T47D (cell line): ENCODE data around the gene ZBTB12.

ENCODE experiments used
- DNase-seq, 2 experiments: peaks; one replicate each; pipeline versions ENCODE4 v3.0.0 to v3.0.0-alpha.2; 2011 to 2012; ENCODE audit warnings: low read depth in 1 of 2, low spot score in 1 of 2
- JUND ChIP-seq: IDR thresholded peaks from 2 replicates; pipeline ENCODE4 v1.6.1; 2012; ENCODE audit warnings: low read depth
- in situ Hi-C: cut with HindIII; loops from 2 replicates; pipeline ENCODE4 v1.10.0; 2016; ENCODE audit warnings: low sequenced_read_pairs, low pct_unique_long_range_greater_than_20kb

Gene ZBTB12, protein sequence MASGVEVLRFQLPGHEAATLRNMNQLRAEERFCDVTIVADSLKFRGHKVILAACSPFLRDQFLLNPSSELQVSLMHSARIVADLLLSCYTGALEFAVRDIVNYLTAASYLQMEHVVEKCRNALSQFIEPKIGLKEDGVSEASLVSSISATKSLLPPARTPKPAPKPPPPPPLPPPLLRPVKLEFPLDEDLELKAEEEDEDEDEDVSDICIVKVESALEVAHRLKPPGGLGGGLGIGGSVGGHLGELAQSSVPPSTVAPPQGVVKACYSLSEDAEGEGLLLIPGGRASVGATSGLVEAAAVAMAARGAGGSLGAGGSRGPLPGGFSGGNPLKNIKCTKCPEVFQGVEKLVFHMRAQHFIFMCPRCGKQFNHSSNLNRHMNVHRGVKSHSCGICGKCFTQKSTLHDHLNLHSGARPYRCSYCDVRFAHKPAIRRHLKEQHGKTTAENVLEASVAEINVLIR

DNA sequence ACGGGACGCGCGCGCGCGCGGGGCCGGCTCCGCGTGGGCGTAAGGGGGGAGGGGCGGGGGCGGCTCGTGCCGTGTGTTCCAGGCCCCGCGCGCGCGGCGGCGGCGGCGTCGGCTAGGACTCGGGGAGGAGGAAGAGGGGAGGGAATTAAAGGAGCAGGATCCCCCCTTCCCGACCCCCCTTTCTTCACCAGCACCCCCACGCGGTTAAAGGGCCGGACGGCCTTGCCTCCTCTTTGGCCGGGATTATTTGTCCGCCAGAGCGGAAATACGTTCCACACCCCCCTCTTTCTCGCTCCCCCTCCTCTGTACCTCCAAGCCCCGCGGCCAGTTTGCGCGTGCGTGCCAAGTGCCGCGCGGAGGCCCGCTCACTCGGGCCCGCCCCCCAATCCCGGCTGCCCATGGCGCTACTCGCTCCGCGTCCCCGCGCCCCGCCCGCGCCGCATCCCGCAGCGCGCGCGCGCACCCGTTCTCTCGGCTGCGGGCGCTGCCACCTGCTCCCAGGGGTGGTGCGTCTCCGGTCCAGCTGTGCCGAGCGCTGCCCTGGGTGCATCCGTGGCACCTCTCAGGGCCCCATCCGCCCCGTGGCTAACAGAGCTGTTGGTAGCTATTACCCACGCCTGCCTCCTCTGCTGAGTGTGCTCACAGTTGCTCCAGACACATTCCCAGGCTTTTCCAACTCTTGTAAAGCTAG is at the start of gene ZBTB12:
TSS of gene ZBTB12 (minus strand) at position 134 of the 691 bp plus-strand sequence. CDS start 781 bp downstream, outside the sequence.
- TF ChIP-seq JUND: no peak
- DNase-seq: peak; percentile 85 to 98
- in situ Hi-C loops: no loop called here

DNA sequence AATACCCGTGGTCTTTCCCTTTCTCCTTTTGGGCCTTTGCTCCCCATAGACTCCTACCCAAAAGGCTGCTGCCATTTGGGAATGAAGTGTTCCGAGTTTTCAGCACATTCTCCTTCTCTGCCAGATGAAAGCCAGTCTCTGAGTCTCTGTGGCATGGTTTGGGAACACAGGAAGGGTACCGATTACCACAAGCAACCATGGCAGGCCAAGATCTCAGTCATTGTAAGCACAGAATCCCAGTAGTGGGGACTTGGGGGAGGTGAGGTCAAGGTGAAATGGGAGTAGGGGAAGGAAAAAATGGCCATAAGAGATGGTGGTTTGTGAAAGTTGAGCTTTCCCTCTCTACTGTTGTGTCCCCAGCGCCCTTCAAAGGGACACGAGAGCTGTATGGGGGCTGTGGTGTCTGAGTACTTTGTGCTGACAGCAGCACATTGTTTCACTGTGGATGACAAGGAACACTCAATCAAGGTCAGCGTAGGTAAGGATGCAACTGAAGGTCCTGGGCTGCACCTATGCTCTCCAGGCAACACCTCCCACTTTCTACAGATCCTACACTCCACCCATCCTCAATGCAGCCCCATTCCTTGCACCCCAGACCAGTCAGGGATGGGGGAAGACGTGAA is 48.2 kb upstream of the ZBTB12 start:
- no peak for TF ChIP-seq JUND
- DNase-seq: no peak
- in situ Hi-C loops: no loop called here

DNA sequence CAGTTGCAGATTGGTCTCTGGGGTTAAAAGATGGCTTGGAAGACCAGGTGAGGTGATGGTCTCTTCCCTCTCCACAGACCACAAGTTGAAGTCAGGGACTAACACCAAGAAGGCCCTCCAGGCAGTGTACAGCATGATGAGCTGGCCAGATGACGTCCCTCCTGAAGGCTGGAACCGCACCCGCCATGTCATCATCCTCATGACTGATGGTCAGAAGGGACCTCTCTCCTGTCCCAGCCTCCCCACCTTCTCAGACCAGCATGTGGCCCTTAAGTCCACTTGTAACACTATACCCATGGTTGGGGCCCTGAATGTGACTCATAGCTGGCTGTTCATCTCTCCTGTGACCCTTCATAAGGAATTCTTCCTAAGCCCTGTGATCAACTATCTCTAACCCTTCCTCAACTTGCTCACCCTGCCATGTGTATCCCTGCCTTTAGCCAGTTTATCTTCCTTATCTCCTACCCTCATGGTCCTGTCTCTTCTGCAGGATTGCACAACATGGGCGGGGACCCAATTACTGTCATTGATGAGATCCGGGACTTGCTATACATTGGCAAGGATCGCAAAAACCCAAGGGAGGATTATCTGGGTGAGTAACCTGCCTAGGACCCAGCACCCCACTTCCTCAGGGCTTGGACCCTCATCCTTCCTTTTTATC is 47.0 kb upstream of the ZBTB12 start:
- in situ Hi-C loops: no loop called here
- no peak for TF ChIP-seq JUND
- no peak for DNase-seq

DNA sequence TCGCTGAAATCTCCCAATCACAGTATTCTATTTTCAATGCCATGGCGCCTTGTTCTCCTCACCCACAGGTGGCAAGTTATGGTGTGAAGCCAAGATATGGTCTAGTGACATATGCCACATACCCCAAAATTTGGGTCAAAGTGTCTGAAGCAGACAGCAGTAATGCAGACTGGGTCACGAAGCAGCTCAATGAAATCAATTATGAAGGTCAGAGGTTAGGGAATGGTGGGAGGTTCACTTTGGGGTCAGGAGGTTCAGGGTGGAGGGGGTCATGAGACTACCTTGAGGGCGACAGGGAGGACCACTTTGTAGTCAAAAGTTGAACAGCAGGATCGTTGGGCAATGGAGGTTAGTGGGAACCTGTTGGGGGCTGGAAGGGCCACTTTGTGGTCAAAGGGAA is 46.4 kb upstream of the ZBTB12 start:
- DNase-seq: no peak
- in situ Hi-C loops: no loop called here
- no peak for TF ChIP-seq JUND

DNA sequence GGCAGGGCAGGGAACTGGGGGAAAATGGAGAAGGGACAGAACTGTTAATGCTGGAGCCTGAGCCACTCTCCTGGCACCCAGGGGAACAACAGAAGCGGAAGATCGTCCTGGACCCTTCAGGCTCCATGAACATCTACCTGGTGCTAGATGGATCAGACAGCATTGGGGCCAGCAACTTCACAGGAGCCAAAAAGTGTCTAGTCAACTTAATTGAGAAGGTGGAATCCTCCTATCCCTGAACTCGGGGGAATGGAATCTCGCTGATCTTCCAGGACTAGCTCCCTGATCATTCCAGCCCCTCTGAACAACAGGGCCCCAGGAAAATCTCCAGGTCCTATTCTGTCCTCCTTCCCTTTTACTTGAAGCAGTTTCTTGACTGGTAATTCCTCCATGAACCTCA is 46.0 kb upstream of the ZBTB12 start:
- no peak for DNase-seq
- in situ Hi-C loops: no loop called here

DNA sequence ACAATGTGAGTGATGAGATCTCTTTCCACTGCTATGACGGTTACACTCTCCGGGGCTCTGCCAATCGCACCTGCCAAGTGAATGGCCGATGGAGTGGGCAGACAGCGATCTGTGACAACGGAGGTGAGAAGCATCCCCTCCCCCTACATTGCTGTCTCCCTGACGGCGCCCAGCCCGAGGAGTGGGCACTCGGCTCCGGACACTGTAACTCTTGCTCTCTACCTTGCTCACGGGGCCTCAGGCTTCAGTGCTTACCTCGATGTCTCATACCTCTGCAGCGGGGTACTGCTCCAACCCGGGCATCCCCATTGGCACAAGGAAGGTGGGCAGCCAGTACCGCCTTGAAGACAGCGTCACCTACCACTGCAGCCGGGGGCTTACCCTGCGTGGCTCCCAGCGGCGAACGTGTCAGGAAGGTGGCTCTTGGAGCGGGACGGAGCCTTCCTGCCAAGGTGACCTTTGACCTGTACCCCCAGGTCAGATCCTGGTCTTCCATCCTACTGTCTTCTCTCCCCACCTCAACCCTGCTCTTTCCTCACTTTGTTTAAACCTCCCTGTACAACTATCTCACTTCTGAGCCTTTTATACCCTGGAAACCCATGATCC is 45.3 kb upstream of the ZBTB12 start:
- no peak for DNase-seq
- no peak for TF ChIP-seq JUND
- in situ Hi-C loops: no loop called here

More for the DNA sequence above, 46.0 kb upstream of the ZBTB12 start:
- no peak for TF ChIP-seq JUND

DNA sequence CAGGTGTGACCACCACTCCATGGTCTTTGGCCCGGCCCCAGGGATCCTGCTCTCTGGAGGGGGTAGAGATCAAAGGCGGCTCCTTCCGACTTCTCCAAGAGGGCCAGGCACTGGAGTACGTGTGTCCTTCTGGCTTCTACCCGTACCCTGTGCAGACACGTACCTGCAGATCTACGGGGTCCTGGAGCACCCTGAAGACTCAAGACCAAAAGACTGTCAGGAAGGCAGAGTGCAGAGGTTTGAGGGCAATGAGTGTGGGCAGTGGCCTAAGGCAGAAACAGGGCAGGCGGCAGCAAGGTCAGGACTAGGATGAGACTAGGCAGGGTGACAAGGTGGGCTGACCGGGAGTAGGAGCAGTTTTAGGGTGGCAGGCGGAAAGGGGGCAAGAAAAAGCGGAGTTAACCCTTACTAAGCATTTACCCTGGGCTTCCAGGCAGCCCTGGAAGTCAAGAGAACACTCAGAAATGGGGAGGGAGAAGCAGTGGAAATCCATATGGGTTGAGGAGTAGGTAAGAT is 44.5 kb upstream of the ZBTB12 start:
- DNase-seq: no peak
- in situ Hi-C loops: no loop called here
- TF ChIP-seq JUND: no peak

DNA sequence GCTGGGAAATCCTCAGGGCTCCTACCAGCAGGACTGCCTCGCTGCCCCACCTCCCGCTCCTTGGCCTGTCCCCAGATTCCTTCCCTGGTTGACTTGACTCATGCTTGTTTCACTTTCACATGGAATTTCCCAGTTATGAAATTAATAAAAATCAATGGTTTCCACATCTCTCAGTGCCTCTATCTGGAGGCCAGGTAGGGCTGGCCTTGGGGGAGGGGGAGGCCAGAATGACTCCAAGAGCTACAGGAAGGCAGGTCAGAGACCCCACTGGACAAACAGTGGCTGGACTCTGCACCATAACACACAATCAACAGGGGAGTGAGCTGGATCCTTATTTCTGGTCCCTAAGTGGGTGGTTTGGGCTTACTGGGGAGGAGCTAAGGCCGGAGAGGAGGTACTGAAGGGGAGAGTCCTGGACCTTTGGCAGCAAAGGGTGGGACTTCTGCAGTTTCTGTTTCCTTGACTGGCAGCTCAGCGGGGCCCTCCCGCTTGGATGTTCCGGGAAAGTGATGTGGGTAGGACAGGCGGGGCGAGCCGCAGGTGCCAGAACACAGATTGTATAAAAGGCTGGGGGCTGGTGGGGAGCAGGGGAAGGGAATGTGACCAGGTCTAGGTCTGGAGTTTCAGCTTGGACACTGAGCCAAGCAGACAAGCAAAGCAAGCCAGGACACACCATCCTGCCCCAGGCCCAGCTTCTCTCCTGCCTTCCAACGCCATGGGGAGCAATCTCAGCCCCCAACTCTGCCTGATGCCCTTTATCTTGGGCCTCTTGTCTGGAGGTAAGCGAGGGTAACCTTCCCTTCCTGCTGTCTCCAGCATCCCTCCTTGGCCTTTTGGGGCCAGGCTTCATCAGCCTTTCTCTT is 43.9 kb upstream of the ZBTB12 start, which contains the start of gene CFB:
TSS of gene CFB (plus strand) at position 589 of the 863 bp plus-strand sequence. CDS start at position 716, 127 bp downstream.
- peak; percentile 74 to 85 for DNase-seq
- no peak for TF ChIP-seq JUND
- in situ Hi-C loops: no loop called here

DNA sequence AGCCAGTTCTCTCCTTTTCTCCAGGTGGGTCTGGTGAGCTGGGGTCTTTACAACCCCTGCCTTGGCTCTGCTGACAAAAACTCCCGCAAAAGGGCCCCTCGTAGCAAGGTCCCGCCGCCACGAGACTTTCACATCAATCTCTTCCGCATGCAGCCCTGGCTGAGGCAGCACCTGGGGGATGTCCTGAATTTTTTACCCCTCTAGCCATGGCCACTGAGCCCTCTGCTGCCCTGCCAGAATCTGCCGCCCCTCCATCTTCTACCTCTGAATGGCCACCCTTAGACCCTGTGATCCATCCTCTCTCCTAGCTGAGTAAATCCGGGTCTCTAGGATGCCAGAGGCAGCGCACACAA is 43.2 kb upstream of the ZBTB12 start:
- in situ Hi-C loops: no loop called here
- no peak for TF ChIP-seq JUND

DNA sequence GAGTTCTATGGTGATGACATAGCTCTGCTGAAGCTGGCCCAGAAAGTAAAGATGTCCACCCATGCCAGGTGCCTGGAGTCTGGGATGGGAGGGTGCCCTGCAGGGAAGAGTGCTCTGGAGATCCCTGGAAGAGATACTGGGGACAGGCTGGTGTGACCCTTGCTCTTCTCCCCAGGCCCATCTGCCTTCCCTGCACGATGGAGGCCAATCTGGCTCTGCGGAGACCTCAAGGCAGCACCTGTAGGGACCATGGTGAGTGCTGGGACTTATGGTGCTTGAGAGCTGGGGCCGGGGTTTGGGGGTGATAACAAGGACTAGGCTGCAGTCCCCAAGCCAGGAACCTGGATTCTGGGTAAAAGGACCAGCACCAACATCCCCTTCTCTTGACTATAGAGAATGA is 41.9 kb upstream of the ZBTB12 start:
- no peak for TF ChIP-seq JUND
- no peak for DNase-seq
- in situ Hi-C loops: no loop called here

More for the DNA sequence above, 43.2 kb upstream of the ZBTB12 start:
- no peak for DNase-seq

DNA sequence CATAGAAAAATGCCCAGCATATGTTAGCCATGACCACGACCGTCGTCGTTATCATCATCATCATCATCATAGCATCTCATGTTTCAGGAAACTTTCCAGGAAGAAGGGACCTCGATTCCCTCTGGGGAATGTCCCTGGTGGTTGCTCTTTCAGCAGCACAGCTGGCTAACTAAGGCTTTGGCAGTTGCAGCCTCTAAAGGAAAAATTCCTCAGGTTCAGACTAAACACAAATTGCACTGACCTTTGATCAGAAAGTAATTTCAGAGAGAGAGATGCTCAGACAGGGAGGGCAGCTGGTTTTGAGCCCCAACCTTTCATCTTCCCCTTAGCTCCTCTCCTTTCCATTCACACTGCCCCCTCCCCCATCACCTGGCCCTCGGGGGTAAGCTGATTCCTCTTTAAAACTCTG is 38.4 kb upstream of the ZBTB12 start:
- in situ Hi-C loops: no loop called here
- peak in 1 of 2 experiments; percentile 64 for DNase-seq
- no peak for TF ChIP-seq JUND
